RWPE1 (cell line): ENCODE results near the gene RABGGTA.

Experiments used
- CTCF ChIA-PET: fragments of 350-600 bp; sonication (Branson Sonifier 250); formaldehyde crosslinking; extraction: SDS; loops from one replicate; lab custom pipeline; 2021; lab: Yijun Ruan, JAX
- POLR2A ChIA-PET: fragments of 400-600 bp; formaldehyde crosslinking; extraction: SDS; loops from one replicate; lab custom pipeline; 2020; ENCODE audit warnings: antibody characterized with exemption; ENCODE audit not compliant: low non-redundant PET; lab: Yijun Ruan, JAX
- DNase-seq: peaks from one replicate; pipeline ENCODE4 v3.0.0; 2012; ENCODE audit warnings: low spot score
- H3K27ac ChIP-seq: fragments of 450-650 bp; 2 replicates; pipeline ENCODE4 v1.5.1; 2017
- TF ChIP-seq, protein P1 (sequence below): fragments of 450-650 bp; conservative IDR thresholded peaks from 2 replicates; pipeline ENCODE4 v1.5.1; 2017; ENCODE audit warnings: low read depth, mild to moderate bottlenecking

RABGGTA gene

DNA sequence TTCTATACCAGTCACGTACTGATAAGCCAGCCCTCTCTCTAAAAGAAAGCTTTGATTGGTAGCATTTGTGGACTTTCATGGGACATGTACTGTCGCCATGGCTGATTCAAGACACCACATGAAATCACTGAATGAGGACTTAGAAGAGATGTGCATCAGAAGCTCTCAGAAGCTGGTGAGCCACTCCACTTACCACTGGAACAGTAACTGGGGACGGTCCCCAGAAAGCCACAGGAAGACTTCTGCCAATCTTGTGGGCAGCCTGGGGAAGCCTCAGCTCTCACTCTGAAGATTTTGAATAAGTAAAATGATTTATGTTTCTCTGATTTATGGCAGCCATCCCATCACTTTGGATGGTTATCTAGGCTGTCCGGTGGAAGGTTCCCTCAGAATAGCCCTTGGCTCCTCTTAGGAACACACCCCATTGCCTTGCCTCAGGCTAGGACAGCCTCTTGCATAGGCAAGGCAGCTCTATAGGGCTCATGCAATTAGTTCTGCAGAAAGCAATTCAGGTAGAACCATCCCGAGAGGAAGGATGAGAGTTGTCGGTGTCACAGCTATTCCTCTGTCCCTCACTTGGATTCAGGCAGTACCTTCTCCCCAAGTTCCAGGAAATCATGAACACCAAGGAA lies 18.4 kb upstream of the RABGGTA start:
- H3K27ac ChIP-seq, result no peak overlapping the region
- DNase-seq, result no peak
- POLR2A ChIA-PET, result interaction anchor here (0.6 kb wide), 1 partner anchor 49 kb away, joined by 3 read pairs; no protein-coding TSS in a partner anchor
- TF ChIP-seq, protein P1, sequence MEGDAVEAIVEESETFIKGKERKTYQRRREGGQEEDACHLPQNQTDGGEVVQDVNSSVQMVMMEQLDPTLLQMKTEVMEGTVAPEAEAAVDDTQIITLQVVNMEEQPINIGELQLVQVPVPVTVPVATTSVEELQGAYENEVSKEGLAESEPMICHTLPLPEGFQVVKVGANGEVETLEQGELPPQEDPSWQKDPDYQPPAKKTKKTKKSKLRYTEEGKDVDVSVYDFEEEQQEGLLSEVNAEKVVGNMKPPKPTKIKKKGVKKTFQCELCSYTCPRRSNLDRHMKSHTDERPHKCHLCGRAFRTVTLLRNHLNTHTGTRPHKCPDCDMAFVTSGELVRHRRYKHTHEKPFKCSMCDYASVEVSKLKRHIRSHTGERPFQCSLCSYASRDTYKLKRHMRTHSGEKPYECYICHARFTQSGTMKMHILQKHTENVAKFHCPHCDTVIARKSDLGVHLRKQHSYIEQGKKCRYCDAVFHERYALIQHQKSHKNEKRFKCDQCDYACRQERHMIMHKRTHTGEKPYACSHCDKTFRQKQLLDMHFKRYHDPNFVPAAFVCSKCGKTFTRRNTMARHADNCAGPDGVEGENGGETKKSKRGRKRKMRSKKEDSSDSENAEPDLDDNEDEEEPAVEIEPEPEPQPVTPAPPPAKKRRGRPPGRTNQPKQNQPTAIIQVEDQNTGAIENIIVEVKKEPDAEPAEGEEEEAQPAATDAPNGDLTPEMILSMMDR, result no peak
- CTCF ChIA-PET, result interaction anchor here (0.6 kb wide), 1 partner anchor 17 kb away, joined by 4 read pairs; no protein-coding TSS in a partner anchor

DNA sequence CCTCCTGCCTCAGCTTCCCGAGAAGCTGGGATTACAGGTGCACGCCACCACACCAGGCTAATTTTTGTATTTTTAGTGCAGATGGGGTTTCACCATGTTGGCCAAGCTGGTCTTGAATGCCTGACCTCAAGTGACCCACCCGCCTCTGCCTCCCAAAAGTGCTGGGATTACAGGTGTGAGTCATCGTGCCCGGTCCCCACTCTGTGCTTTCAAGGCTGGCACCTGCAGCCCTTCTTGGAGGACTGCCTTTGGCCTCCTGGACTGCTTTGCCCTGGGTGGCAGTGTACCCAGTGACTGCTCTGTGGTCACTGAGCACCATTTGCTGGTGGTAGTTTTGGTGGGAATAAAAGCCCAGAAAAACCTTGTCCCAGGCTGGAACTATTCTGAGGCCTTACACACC lies 15.6 kb upstream of the RABGGTA start:
- ChIA-PET CTCF (interaction anchor here (0.6 to 0.7 kb wide), 2 partner anchors 9 to 10 kb away, joined by 3 read pairs; no protein-coding TSS in a partner anchor), POLR2A (interaction anchor here (0.9 kb wide), 1 partner anchor 45 kb away, joined by 4 read pairs; the partner anchor contains the start of gene TINF2)
- TF ChIP-seq, protein P1, result no peak
- no peak for DNase-seq
- H3K27ac ChIP-seq, result peak overlapping the region; percentile 71

DNA sequence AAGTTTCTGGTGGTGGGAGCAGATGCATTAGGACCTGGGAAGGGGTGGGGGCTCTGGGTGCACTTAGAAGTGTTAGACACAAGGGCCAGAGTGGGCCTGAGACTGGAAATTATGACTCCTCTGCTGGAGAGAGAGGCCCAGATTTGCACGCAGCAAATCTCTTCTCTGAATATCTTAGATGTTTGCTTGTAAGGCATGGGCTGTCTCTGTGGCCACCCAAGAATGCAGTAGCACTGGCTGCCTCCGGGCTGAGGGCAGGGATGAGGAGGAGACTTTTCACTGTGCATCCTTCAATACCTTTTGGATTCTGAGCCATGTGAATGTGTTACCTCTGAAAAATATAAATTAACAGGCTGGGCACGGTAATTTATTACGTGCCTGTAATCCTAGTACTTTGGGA lies 14.0 kb upstream of the RABGGTA start:
- TF ChIP-seq, protein P1, result no peak
- peak overlapping the region; percentile 71 for H3K27ac ChIP-seq
- POLR2A ChIA-PET, result no interaction called here
- DNase-seq, result no peak
- CTCF ChIA-PET, result no interaction called here

DNA sequence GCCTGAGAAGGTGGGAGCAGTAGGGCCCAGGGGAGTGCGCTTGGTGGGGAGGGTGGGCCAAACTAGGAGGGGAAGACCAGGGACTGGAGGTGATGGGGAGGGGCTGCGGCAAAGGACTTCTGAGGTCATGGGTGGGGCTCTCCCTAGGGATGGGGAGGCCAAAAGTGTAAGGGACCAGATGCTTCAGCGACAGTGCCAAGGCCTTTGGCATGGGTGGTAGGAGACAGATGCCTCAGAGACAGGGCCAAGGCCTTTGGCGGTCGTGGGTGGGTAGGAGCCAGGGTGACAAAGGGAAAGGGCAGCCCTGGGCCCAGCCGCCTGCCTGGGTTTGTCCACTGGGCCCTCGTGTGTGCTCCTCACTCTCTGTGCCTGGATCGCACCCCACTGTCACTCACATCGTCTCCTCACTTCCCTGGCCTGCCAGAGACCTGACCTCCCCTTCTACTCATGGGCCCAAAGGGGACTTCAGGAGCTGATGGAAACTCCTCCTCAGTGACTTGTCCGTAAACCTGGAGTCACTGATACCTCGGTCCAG lies 13.2 kb upstream of the RABGGTA start:
- no peak for DNase-seq
- POLR2A ChIA-PET, result interaction anchor here (1.0 to 1.2 kb wide), 2 partner anchors 11 to 14 kb away, joined by 3 read pairs; no protein-coding TSS in a partner anchor
- TF ChIP-seq, protein P1, result no peak
- H3K27ac ChIP-seq, result peak overlapping the region; percentile 71
- CTCF ChIA-PET, result interaction anchor here (0.6 to 1.4 kb wide), 2 partner anchors 40 to 42 kb away, joined by 3 read pairs; partner anchors contain the start of gene TINF2

DNA sequence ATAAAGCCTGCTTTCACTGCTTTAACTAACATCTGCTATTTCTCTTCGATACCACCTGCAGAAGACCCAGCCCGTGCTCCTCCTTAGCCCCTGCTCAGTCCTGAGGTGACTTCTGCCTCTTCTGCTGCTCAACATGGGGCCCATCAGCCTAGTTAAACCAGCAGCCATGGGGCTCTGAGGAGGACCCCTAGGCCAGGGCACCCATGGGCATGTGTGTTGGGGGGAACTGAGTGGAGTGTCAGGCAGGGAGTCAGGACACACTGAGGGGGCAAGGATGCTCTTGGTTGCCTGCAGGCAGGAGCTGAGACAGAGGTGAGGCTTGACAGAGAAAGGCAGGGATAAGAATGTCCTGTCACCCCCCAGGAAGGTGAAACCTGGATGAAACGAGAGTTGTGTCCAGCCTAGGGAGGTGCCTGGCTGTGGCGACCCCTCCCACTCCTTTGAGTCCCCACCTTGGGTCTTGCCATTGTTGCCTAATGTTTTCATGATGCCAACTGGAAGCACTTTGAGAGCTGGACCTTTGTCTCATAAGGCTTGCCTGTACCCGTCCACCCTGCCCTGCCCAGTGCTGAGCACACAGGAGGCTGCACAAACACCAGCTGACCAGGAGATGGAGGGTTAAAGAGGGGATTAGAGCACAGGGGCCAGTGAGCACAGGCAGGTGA lies 12.5 kb upstream of the RABGGTA start:
- no peak for DNase-seq
- peak overlapping the region; percentile 71 for H3K27ac ChIP-seq
- POLR2A ChIA-PET, result interaction anchor here (0.8 to 1.2 kb wide), 3 partner anchors 9 to 13 kb away, joined by 3 to 13 read pairs (median 3); no protein-coding TSS in a partner anchor
- CTCF ChIA-PET, result interaction anchor here (1.4 kb wide), 2 partner anchors 9 to 42 kb away, joined by 3 to 4 read pairs; partner anchors contain the start of gene TINF2
- TF ChIP-seq, protein P1, result no peak

DNA sequence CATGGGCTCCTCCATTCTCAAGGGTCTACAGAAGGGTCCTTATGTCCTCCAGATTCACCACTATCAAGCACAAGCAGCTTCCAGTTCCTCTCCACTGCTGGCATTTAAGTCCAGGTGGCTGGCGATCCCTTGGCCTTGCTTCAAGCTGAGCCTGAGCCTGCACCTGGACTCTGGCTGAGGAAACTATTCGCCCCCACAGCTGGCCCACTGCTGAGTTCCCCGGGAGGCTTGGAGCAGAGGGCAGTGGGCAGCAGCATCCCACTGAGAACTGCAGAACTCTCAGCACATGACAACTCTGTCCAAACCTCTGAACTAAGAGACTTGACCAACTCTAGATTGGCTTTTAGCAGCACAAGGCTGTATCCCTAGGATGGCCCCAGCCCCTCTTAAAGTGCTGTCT lies 11.3 kb upstream of the RABGGTA start:
- CTCF ChIA-PET, result interaction anchor here (1.4 kb wide), 1 partner anchor 10 kb away, joined by 4 read pairs; no protein-coding TSS in a partner anchor
- DNase-seq, result no peak
- peak overlapping the region; percentile 71 for H3K27ac ChIP-seq
- POLR2A ChIA-PET, result interaction anchor here (0.8 kb wide), 1 partner anchor 8 kb away, joined by 13 read pairs; no protein-coding TSS in a partner anchor
- TF ChIP-seq, protein P1, result no peak
